Progenitor cell of endocrine pancreas (in vitro differentiated cells): ENCODE data around the gene DMBT1. TPM values are rescaled to one million over a fixed set of nuclear protein-coding genes. Genes with fewer than 3 reads are reported as not detected.

Source experiments
- DNase-seq: peaks from one replicate; pipeline ENCODE4 v3.0.0; 2021; ENCODE audit warnings: low spot score; ENCODE audit not compliant: unreplicated experiment
- H3K27ac Mint-ChIP-seq: 2 replicates; pipeline ENCODE4 v1.8.0; 2021; ENCODE audit warnings: mild to moderate bottlenecking, moderate library complexity, mixed read lengths
- H3K27me3 Mint-ChIP-seq: 2 replicates; pipeline ENCODE4 v1.8.0; 2021; ENCODE audit warnings: mixed read lengths
- H3K36me3 Mint-ChIP-seq: 2 replicates; pipeline ENCODE4 v1.8.0; 2022; ENCODE audit warnings: mixed read lengths; ENCODE audit not compliant: insufficient read depth
- H3K4me1 Mint-ChIP-seq: 2 replicates; pipeline ENCODE4 v1.8.0; 2021; ENCODE audit warnings: low read depth, mixed read lengths
- H3K4me3 Mint-ChIP-seq: 2 replicates; pipeline ENCODE4 v1.8.0; 2021; ENCODE audit warnings: low read depth, mild to moderate bottlenecking, moderate library complexity, mixed read lengths
- H3K9me3 Mint-ChIP-seq: 2 replicates; pipeline ENCODE4 v1.8.0; 2021; ENCODE audit warnings: low read depth, mixed read lengths
- CTCF ChIP-seq: fragments of 200-600 bp; sonication (generic); IDR thresholded peaks from one replicate; pipeline ENCODE4 v1.5.0; 2021; ENCODE audit warnings: antibody characterized with exemption, mild to moderate bottlenecking; ENCODE audit not compliant: unreplicated experiment
- total RNA-seq: library from RNA; stranded (reverse); gene quantifications from 2 replicates; pipeline ENCODE4 v1.2.1, GENCODE V29; 2021

DMBT1 gene
- total RNA-seq, 1 donor from 2014 or later: 1.0 TPM

- DNase-seq: no peak
- H3K27ac Mint-ChIP-seq: peak overlapping the region; percentile 79
- H3K4me1 Mint-ChIP-seq: peaks cover 4% of the 10 kb centered on the region
- H3K4me3 Mint-ChIP-seq: no peak overlapping the region
- no peaks in the 10 kb centered on the region for H3K9me3 Mint-ChIP-seq
- TF ChIP-seq CTCF: no peak
- no peaks in the 10 kb centered on the region for H3K36me3 Mint-ChIP-seq
- peaks cover 42% of the 10 kb centered on the region for H3K27me3 Mint-ChIP-seq
These were observed 9.1 kb upstream of the DMBT1 start for GRCh38 chr10:122551450-122551849.

- Mint-ChIP-seq H3K9me3 (no peaks in the 10 kb centered on the region), H3K27ac (no peak overlapping the region), H3K4me1 (peaks cover 4% of the 10 kb centered on the region), H3K4me3 (no peak overlapping the region), H3K36me3 (no peaks in the 10 kb centered on the region), H3K27me3 (peaks cover 36% of the 10 kb centered on the region)
- no peak for DNase-seq
- TF ChIP-seq CTCF: no peak
These were observed 7.2 kb upstream of the DMBT1 start for GRCh38 chr10:122553341-122553740.

GRCh38 chr10:122554131-122555036, 6.2 kb upstream of the DMBT1 start:
- H3K27me3 Mint-ChIP-seq: peaks cover 44% of the 10 kb centered on the region

GRCh38 chr10:122555442-122555841, 5.1 kb upstream of the DMBT1 start:
- H3K9me3 Mint-ChIP-seq: no peaks in the 10 kb centered on the region
- H3K36me3 Mint-ChIP-seq: no peaks in the 10 kb centered on the region
- no peak for TF ChIP-seq CTCF
- peaks cover 46% of the 10 kb centered on the region for H3K27me3 Mint-ChIP-seq
- no peak overlapping the region for H3K27ac Mint-ChIP-seq
- peaks cover 3% of the 10 kb centered on the region for H3K4me1 Mint-ChIP-seq
- no peak overlapping the region for H3K4me3 Mint-ChIP-seq
- DNase-seq: no peak

More at GRCh38 chr10:122554131-122555036, 6.2 kb upstream of the DMBT1 start:
- peaks cover 2% of the 10 kb centered on the region for H3K4me1 Mint-ChIP-seq
- H3K27ac Mint-ChIP-seq: no peak overlapping the region
- H3K36me3 Mint-ChIP-seq: no peaks in the 10 kb centered on the region
- TF ChIP-seq CTCF: no peak
- H3K4me3 Mint-ChIP-seq: no peak overlapping the region
- no peak for DNase-seq
- H3K9me3 Mint-ChIP-seq: no peaks in the 10 kb centered on the region

- H3K27ac Mint-ChIP-seq: no peak overlapping the region
- H3K4me3 Mint-ChIP-seq: no peak overlapping the region
- H3K36me3 Mint-ChIP-seq: no peaks in the 10 kb centered on the region
- H3K27me3 Mint-ChIP-seq: peaks cover 56% of the 10 kb centered on the region
- peaks cover 15% of the 10 kb centered on the region for H3K4me1 Mint-ChIP-seq
- no peaks in the 10 kb centered on the region for H3K9me3 Mint-ChIP-seq
- TF ChIP-seq CTCF: peak; percentile 16
- DNase-seq: no peak
These were observed 3.0 kb upstream of the DMBT1 start for GRCh38 chr10:122557516-122557915.
